Keratinocyte (primary cell): ENCODE data around the gene SYT9. TPM values are rescaled to one million over a fixed set of nuclear protein-coding genes. Genes with fewer than 3 reads are reported as not detected.

ENCODE experiments used
- DNase-seq: peaks from one replicate; pipeline ENCODE4 v3.0.0-alpha.2; 2011; ENCODE audit warnings: low read depth, missing footprints, low spot score
- FAIRE-seq: peaks from 2 replicates; lab custom pipeline; 2011; peaks lifted over from hg19 to GRCh38; lab: Jason Lieb, UNC
- H2AFZ ChIP-seq: 2 replicates; pipeline ENCODE4 v1.6.0; 2012; ENCODE audit warnings: low read length, control low read depth, inconsistent platforms; ENCODE audit not compliant: control insufficient read depth
- H3K27ac ChIP-seq: 2 replicates; pipeline ENCODE4 v1.5.1; 2011; ENCODE audit warnings: low read length; ENCODE audit not compliant: control insufficient read depth, insufficient read depth
- H3K27me3 ChIP-seq: 3 replicates; pipeline ENCODE4 v1.6.0; 2011; ENCODE audit warnings: low read length; ENCODE audit not compliant: control insufficient read depth, insufficient read depth; ENCODE audit errors: extremely low read depth
- H3K36me3 ChIP-seq, 2 experiments: 2 replicates in 1 of 2; 3 replicates in 1 of 2; pipeline ENCODE4 v1.5.1; 2011; ENCODE audit warnings: low read length in 2 of 2, mild to moderate bottlenecking in 1 of 2; ENCODE audit not compliant: control insufficient read depth in 2 of 2, insufficient read depth in 2 of 2; ENCODE audit errors: extremely low read depth in 1 of 2
- H3K4me1 ChIP-seq: 3 replicates; pipeline ENCODE4 v1.5.1; 2011; ENCODE audit warnings: low read length; ENCODE audit not compliant: control insufficient read depth, insufficient read depth; ENCODE audit errors: extremely low read depth
- H3K4me2 ChIP-seq: 3 replicates; pipeline ENCODE4 v1.6.0; 2011; ENCODE audit warnings: low read depth, low read length; ENCODE audit not compliant: control insufficient read depth, insufficient read depth; ENCODE audit errors: extremely low read depth
- H3K4me3 ChIP-seq, 3 experiments: fragments of 200-600 bp in 1 of 3; sonication (generic) in 1 of 3; 2 replicates in 2 of 3; 3 replicates in 1 of 3; pipeline ENCODE4 v1.5.1; 2011 to 2016; ENCODE audit warnings: low read length in 3 of 3, mild to moderate bottlenecking in 3 of 3, control low read depth in 2 of 3, inconsistent platforms in 1 of 3, low read depth in 1 of 3, mixed read lengths in 1 of 3, mixed run types in 1 of 3, moderate library complexity in 1 of 3; ENCODE audit not compliant: control insufficient read depth in 2 of 3, insufficient read depth in 2 of 3; ENCODE audit errors: extremely low read depth in 1 of 3
- H3K79me2 ChIP-seq: 2 replicates; pipeline ENCODE4 v1.6.0; 2012; ENCODE audit warnings: low read length; ENCODE audit not compliant: control insufficient read depth, insufficient read depth
- H3K9ac ChIP-seq: 3 replicates; pipeline ENCODE4 v1.6.0; 2011; ENCODE audit warnings: low read length; ENCODE audit not compliant: control insufficient read depth, insufficient read depth; ENCODE audit errors: extremely low read depth
- H3K9me1 ChIP-seq: 3 replicates; pipeline ENCODE4 v1.6.0; 2011; ENCODE audit warnings: low read length; ENCODE audit not compliant: control insufficient read depth, insufficient read depth; ENCODE audit errors: extremely low read depth
- H3K9me3 ChIP-seq: 2 replicates; pipeline ENCODE4 v1.5.1; 2012; ENCODE audit warnings: low read depth, low read length; ENCODE audit not compliant: control insufficient read depth
- H4K20me1 ChIP-seq: 3 replicates; pipeline ENCODE4 v1.6.0; 2011; ENCODE audit warnings: low read length; ENCODE audit not compliant: control insufficient read depth, insufficient read depth; ENCODE audit errors: extremely low read depth
- EZH2 ChIP-seq: IDR thresholded peaks from one replicate; pipeline ENCODE4 v1.6.1; 2012; ENCODE audit warnings: inconsistent platforms, mild to moderate bottlenecking, low read length, moderate library complexity
- dilution Hi-C: fragments of 300-500 bp; cut with MboI; formaldehyde crosslinking; loops from one replicate; pipeline ENCODE4 v1.7.0; 2020; ENCODE audit warnings: low sequenced_read_pairs; ENCODE audit not compliant: extremely low pct_ligation_motif_present
- polyA plus RNA-seq, 5 experiments: library from polyadenylated mRNA; depleted of rRNA in 3 of 5; stranded (reverse) in 3 of 5; stranded (forward) in 1 of 5; unstranded in 1 of 5; fragments of >200 nt; gene quantifications; 1 replicate in 1 of 5; 2 replicates in 3 of 5; 3 replicates in 1 of 5; pipeline versions ENCODE4 v1.2.1 to v1.2.3, GENCODE V29; 2011 to 2012; ENCODE audit warnings: missing spikeins in 2 of 5, low read depth in 1 of 5, low replicate concordance in 1 of 5
- TF ChIP-seq, protein P1 (sequence below), 3 experiments: IDR thresholded peaks in 1 of 3; conservative IDR thresholded peaks in 1 of 3; optimal IDR thresholded peaks in 1 of 3; 2 replicates in 2 of 3; 3 replicates in 1 of 3; pipeline versions ENCODE3 to v1.5.1; 2011; ENCODE audit warnings: low read length in 3 of 3, mild to moderate bottlenecking in 3 of 3, moderate library complexity in 2 of 3, control low read depth in 1 of 3, inconsistent platforms in 1 of 3; ENCODE audit not compliant: insufficient read depth in 2 of 3; ENCODE audit errors: extremely low read depth in 1 of 3

SYT9 gene
- polyA plus RNA-seq, 1 donor (not counting 4 experiments of a cell fraction or from before 2014, with no cell fraction given), result not detected

DNA sequence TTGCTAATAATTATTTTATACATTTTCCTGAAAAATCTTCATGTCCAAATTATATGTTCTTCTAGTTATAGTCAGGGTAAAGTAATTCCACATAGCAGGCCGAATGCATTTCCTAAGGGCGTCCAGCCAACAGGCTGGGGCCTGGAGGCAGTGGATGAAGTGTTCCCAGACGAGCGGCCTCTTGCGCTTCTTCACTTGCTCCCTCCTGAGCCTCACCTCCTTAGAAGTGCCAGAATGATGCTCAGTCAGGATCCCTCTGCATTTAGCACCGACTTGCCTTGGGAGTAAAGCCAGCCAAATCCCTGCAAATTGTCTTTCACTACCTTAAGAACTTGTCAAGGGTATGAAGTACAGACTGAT is 235.1 kb downstream of the SYT9 start:
- Histone ChIP-seq H3K36me3 (no peaks in the 10 kb centered on the region), H3K4me1 (no peaks in the 10 kb centered on the region), H3K27me3 (no peaks in the 10 kb centered on the region), H3K9ac (no peak overlapping the region), H3K9me1 (no peaks in the 10 kb centered on the region), H3K9me3 (no peaks in the 10 kb centered on the region), H3K27ac (no peak overlapping the region), H2AFZ (no peak overlapping the region), H4K20me1 (no peaks in the 10 kb centered on the region), H3K4me2 (no peak overlapping the region), H3K79me2 (no peaks in the 10 kb centered on the region), H3K4me3 (no peak overlapping the region)
- FAIRE-seq, result no peak
- dilution Hi-C loops, result no loop called here
- no peak for DNase-seq
- no peak for TF ChIP-seq EZH2
- TF ChIP-seq, protein P1, sequence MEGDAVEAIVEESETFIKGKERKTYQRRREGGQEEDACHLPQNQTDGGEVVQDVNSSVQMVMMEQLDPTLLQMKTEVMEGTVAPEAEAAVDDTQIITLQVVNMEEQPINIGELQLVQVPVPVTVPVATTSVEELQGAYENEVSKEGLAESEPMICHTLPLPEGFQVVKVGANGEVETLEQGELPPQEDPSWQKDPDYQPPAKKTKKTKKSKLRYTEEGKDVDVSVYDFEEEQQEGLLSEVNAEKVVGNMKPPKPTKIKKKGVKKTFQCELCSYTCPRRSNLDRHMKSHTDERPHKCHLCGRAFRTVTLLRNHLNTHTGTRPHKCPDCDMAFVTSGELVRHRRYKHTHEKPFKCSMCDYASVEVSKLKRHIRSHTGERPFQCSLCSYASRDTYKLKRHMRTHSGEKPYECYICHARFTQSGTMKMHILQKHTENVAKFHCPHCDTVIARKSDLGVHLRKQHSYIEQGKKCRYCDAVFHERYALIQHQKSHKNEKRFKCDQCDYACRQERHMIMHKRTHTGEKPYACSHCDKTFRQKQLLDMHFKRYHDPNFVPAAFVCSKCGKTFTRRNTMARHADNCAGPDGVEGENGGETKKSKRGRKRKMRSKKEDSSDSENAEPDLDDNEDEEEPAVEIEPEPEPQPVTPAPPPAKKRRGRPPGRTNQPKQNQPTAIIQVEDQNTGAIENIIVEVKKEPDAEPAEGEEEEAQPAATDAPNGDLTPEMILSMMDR (optimal IDR thresholded peaks at IDR 0.05 in 1 of 3, IDR thresholded peaks at IDR 0.05 in 1 of 3, conservative IDR thresholded peaks at IDR 0.05 in 1 of 3; ENCODE audit: extremely low read depth in 1 of 3, insufficient read depth in 2 of 3, low read length in 3 of 3), result no peak

DNA sequence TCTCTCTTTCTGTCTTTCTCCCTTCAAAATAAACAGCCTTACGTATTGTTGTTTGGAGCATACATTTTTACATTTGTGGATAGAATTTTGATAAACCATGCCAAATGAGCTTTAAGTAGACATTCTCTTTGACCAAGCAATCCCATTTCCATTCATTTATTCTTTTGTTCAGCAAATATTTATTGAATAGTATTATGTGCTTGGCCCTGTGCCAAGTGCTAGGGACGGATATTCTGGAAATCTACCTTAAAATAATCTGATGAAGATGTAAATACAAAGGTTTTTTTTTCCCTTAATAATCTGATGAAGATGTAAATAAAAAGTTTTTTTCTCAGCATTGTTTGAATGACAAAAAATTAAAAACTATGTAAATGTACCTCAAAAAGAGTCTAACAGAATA is 235.7 kb downstream of the SYT9 start:
- FAIRE-seq (no peak), DNase-seq (no peak)
- Histone ChIP-seq H3K27me3 (no peaks in the 10 kb centered on the region), H3K9me3 (no peaks in the 10 kb centered on the region), H3K27ac (no peak overlapping the region), H3K4me1 (no peaks in the 10 kb centered on the region), H3K9ac (no peak overlapping the region), H3K79me2 (no peaks in the 10 kb centered on the region), H3K9me1 (no peaks in the 10 kb centered on the region), H3K36me3 (no peaks in the 10 kb centered on the region), H4K20me1 (no peaks in the 10 kb centered on the region), H3K4me2 (no peak overlapping the region), H2AFZ (no peak overlapping the region), H3K4me3 (no peak overlapping the region)
- TF ChIP-seq, protein P1 (optimal IDR thresholded peaks at IDR 0.05 in 1 of 3, IDR thresholded peaks at IDR 0.05 in 1 of 3, conservative IDR thresholded peaks at IDR 0.05 in 1 of 3; ENCODE audit: extremely low read depth in 1 of 3, insufficient read depth in 2 of 3, low read length in 3 of 3), result no peak
- no peak for TF ChIP-seq EZH2
- dilution Hi-C loops, result no loop called here
